SK-MEL-5 (cell line): ENCODE measurements around the gene FOCAD. TPM values are rescaled to one million over a fixed set of nuclear protein-coding genes. Genes with fewer than 3 reads are reported as not detected.
"Not testable (repeated sequence)": the region's sequence is repeated elsewhere in the genome, so short reads cannot be mapped to it uniquely, and the experiment has no call there.

Experiments
- DNase-seq: peaks from one replicate; pipeline ENCODE4 v3.0.0-alpha.2; 2016; ENCODE audit warnings: low read depth, low spot score
- in situ Hi-C: cut with HindIII; loops from 2 replicates; pipeline ENCODE4 v1.10.0; 2016; ENCODE audit warnings: low sequenced_read_pairs, high pct_unique_total_duplicates, low pct_unique_long_range_greater_than_20kb
- total RNA-seq: library from RNA; depleted of rRNA; stranded (reverse); fragments of >200 nt; shearing (Covaris generic); gene quantifications from 2 replicates; pipeline ENCODE4 v1.2.3, GENCODE V29; 2014

The FOCAD gene
- total RNA-seq, 1 experiment from 2014 or later = 37.3 TPM

GRCh38 chr9:20973246-20973947 is 289.3 kb downstream of the FOCAD start:
- DNase-seq, in situ Hi-C loops: not testable (repeated sequence)

- DNase-seq, in situ Hi-C loops: not testable (repeated sequence)
Observed at GRCh38 chr9:20974191-20974938, 290.3 kb downstream of the FOCAD start.

GRCh38 chr9:20978249-20978648 is 294.2 kb downstream of the FOCAD start:
- in situ Hi-C loops = no loop called here
- DNase-seq = no peak

- in situ Hi-C loops = no loop called here
Observed at GRCh38 chr9:20980832-20981455, 296.9 kb downstream of the FOCAD start.

GRCh38 chr9:20981486-20981885 is 297.4 kb downstream of the FOCAD start:
- in situ Hi-C loops = no loop called here
- no peak for DNase-seq

More at GRCh38 chr9:20980832-20981455, 296.9 kb downstream of the FOCAD start:
- DNase-seq = no peak

- in situ Hi-C loops = no loop called here
- no peak for DNase-seq
Observed at GRCh38 chr9:20984506-20984905, 300.4 kb downstream of the FOCAD start.

GRCh38 chr9:20985851-20986600 is 302.0 kb downstream of the FOCAD start:
- no peak for DNase-seq
- in situ Hi-C loops = no loop called here

- in situ Hi-C loops = no loop called here
- DNase-seq = no peak
Observed at GRCh38 chr9:20987521-20987920, 303.5 kb downstream of the FOCAD start.

GRCh38 chr9:20988061-20988460 is 304.0 kb downstream of the FOCAD start:
- in situ Hi-C loops = no loop called here
- no peak for DNase-seq

- in situ Hi-C loops = no loop called here
- DNase-seq = no peak
Observed at GRCh38 chr9:20988671-20989315, 304.7 kb downstream of the FOCAD start.

- no peak for DNase-seq
Observed at GRCh38 chr9:20989923-20990341, 305.9 kb downstream of the FOCAD start.

GRCh38 chr9:20990867-20991266 is 306.8 kb downstream of the FOCAD start:
- no peak for DNase-seq
- in situ Hi-C loops = no loop called here

More at GRCh38 chr9:20989923-20990341, 305.9 kb downstream of the FOCAD start:
- in situ Hi-C loops = no loop called here

GRCh38 chr9:20994486-20994885 is 310.4 kb downstream of the FOCAD start:
- no peak for DNase-seq
- in situ Hi-C loops = no loop called here

- DNase-seq = no peak
Observed at GRCh38 chr9:20995616-20996015, 311.6 kb downstream of the FOCAD start.

GRCh38 chr9:20996809-20997208 is 312.8 kb downstream of the FOCAD start:
- in situ Hi-C loops = no loop called here
- DNase-seq = no peak

More at GRCh38 chr9:20995616-20996015, 311.6 kb downstream of the FOCAD start:
- in situ Hi-C loops = no loop called here

GRCh38 chr9:20997503-20998076 is 313.5 kb downstream of the FOCAD start:
- no peak for DNase-seq
- in situ Hi-C loops = no loop called here

GRCh38 chr9:21001581-21001980 is 317.5 kb downstream of the FOCAD start:
- in situ Hi-C loops = no loop called here
- DNase-seq = no peak
